Epithelial cell of esophagus (primary cell): ENCODE data around the gene FKBP5.

Experiments
- DNase-seq: peaks from one replicate; pipeline ENCODE4 v3.0.0; 2010; ENCODE audit warnings: low read depth
- H3K4me3 ChIP-seq: 2 replicates; pipeline ENCODE4 v1.5.1; 2011; ENCODE audit warnings: mild to moderate bottlenecking, low read length, control low read depth
- TF ChIP-seq, protein P1 (sequence below): IDR thresholded peaks from 2 replicates; pipeline ENCODE4 v1.5.1; 2011; ENCODE audit warnings: low read depth, mild to moderate bottlenecking, low read length, control low read depth, inconsistent platforms; ENCODE audit not compliant: insufficient read depth; ENCODE audit errors: missing control alignments

FKBP5 gene

DNA sequence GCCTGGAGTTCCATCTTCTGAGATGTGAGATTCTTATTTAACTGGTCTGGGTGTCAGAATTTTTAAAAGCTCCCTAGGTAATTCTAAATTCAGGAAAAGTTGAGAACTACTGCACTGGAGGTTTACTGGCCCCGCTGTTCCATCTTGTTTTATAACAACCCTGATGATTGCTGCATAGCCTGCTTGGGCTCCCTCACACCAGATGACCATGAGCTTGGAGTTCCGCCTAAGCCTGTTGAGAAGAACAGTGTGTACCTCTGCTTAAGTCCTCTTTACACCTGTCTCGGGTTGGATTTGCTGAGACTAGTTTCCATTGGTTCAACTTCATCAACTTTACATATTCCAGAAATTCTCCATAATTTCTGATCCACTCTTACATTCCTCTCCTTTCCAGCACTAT lies 77.9 kb downstream of the FKBP5 start:
- TF ChIP-seq, protein P1, sequence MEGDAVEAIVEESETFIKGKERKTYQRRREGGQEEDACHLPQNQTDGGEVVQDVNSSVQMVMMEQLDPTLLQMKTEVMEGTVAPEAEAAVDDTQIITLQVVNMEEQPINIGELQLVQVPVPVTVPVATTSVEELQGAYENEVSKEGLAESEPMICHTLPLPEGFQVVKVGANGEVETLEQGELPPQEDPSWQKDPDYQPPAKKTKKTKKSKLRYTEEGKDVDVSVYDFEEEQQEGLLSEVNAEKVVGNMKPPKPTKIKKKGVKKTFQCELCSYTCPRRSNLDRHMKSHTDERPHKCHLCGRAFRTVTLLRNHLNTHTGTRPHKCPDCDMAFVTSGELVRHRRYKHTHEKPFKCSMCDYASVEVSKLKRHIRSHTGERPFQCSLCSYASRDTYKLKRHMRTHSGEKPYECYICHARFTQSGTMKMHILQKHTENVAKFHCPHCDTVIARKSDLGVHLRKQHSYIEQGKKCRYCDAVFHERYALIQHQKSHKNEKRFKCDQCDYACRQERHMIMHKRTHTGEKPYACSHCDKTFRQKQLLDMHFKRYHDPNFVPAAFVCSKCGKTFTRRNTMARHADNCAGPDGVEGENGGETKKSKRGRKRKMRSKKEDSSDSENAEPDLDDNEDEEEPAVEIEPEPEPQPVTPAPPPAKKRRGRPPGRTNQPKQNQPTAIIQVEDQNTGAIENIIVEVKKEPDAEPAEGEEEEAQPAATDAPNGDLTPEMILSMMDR, result no peak
- no peak for DNase-seq
- no peak overlapping the region for H3K4me3 ChIP-seq

DNA sequence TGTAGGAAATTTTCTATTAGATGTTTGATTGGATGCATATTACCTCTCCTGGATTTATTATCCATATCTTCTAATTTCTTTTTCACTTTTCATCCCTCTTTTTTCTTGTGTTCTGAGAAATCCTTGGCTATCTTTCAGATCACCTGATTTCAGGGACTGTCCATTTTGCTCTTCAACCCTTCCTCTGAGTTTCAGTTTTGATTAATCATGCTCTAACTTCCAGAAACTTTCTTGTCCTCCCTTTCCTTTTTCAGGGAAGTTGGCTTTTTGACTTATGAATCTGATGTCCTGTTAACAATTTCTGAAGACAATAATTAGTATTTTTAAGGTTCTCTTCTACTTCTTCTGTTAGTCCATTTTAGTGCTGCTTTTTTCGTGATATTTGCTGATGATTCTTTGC lies 79.1 kb downstream of the FKBP5 start:
- no peak overlapping the region for H3K4me3 ChIP-seq
- DNase-seq, result no peak
- TF ChIP-seq, protein P1, result no peak

DNA sequence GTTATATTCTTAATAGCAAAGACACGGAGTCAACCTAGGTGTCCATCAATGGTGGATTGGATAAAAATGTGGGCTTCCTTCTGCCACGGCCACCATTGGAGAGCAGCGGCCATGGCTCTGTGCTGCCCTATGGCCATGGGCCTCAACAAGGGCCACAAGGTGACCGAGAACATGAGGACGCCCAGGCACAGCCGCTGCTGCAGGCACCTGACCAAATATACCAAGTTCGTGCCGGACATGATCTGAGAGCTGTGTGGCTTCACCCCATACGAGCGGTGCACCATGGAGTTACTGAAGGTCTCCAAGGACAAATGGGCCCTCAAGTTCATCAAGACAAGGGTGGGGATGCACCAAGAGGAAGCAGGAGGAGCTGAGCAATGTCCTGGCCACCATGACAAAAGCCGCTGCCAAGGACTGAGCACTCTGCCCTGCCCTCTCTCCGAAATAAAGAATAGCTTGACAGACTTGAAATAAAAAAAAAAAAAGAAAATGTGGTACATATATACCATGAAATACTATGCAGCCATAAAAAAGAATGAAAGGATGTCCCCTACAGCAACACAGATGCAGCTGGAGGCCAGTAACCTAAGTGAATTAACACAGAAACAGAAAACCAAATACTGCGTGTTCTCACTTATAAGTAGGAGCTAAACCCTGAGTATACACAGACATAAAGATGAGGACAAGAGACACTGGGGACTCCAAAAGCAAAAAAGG lies 81.0 kb downstream of the FKBP5 start:
- no peak for DNase-seq
- TF ChIP-seq, protein P1, result no peak
- H3K4me3 ChIP-seq, result no peak overlapping the region

GRCh38 chr6:35605600-35605999 lies 83.1 kb downstream of the FKBP5 start:
- H3K4me3 ChIP-seq, result no peak overlapping the region
- peak; percentile 70 for DNase-seq
- TF ChIP-seq, protein P1, result no peak

GRCh38 chr6:35603326-35604202 lies 85.2 kb downstream of the FKBP5 start:
- DNase-seq, result peak; percentile 48
- H3K4me3 ChIP-seq, result no peak overlapping the region
- TF ChIP-seq, protein P1, result no peak

- TF ChIP-seq, protein P1, result no peak
- no peak overlapping the region for H3K4me3 ChIP-seq
- peak; percentile 92 for DNase-seq
Measured at GRCh38 chr6:35602133-35602946, 86.4 kb downstream of the FKBP5 start.
